GM12873 (cell line): Measurements from ENCODE around the gene DIP2C.

Experiments
- CTCF ChIP-seq: IDR thresholded peaks from 2 replicates; pipeline ENCODE4 v1.5.1; 2012; ENCODE audit warnings: low read depth, mild to moderate bottlenecking, moderate library complexity, low read length, control low read depth; ENCODE audit not compliant: insufficient read depth; ENCODE audit errors: missing control alignments

DIP2C gene

GRCh38 chr10:317926-318325, 371.5 kb downstream of the DIP2C start:
- TF ChIP-seq CTCF: no peak

- no peak for TF ChIP-seq CTCF
These were observed 372.1 kb downstream of the DIP2C start for GRCh38 chr10:317271-317769.

- TF ChIP-seq CTCF: no peak
These were observed 373.1 kb downstream of the DIP2C start for GRCh38 chr10:316390-316789.

GRCh38 chr10:314871-315270, 374.6 kb downstream of the DIP2C start:
- no peak for TF ChIP-seq CTCF

- no peak for TF ChIP-seq CTCF
These were observed 375.1 kb downstream of the DIP2C start for GRCh38 chr10:314381-314780.

GRCh38 chr10:311901-312665, 377.4 kb downstream of the DIP2C start:
- TF ChIP-seq CTCF: no peak

- TF ChIP-seq CTCF: no peak
These were observed 378.4 kb downstream of the DIP2C start for GRCh38 chr10:310976-311639.
